ENCODE measurements around the gene FLYWCH1.

Gene FLYWCH1

GRCh38 chr16:2874032-2874911 is 37.5 kb upstream of the FLYWCH1 start:
- H3K9ac ChIP-seq (ENCODE audit: low read depth, low read length, poor library complexity, severe bottlenecking), result no peak overlapping the region
- no peak overlapping the region for H3K4me2 ChIP-seq (ENCODE audit: low read depth, low read length, poor library complexity, severe bottlenecking)
- H3F3A ChIP-seq (ENCODE audit: low read depth), result no peaks in the 10 kb centered on the region
- no peak overlapping the region for H3K4me3 ChIP-seq (ENCODE audit: low read length, poor library complexity, severe bottlenecking)
- H4K20me1 ChIP-seq (ENCODE audit: insufficient read depth, low read length, poor library complexity, severe bottlenecking), result no peaks in the 10 kb centered on the region
- no peaks in the 10 kb centered on the region for H3K36me3 ChIP-seq (ENCODE audit: insufficient read depth, low read length)
- no peaks in the 10 kb centered on the region for H3K9me2 ChIP-seq (replicated peaks; ENCODE audit: low read depth, low read length)
- H3K79me2 ChIP-seq (ENCODE audit: insufficient read depth, low read length), result no peaks in the 10 kb centered on the region
- H3K9me3 ChIP-seq (ENCODE audit: insufficient read depth, low read depth, low read length), result no peaks in the 10 kb centered on the region
- no peaks in the 10 kb centered on the region for H3K27me3 ChIP-seq (ENCODE audit: insufficient read depth, low read length, poor library complexity, severe bottlenecking)
- TF ChIP-seq EZH2phosphoT487 (IDR thresholded peaks at IDR 0.05; ENCODE audit: borderline replicate concordance), result no peak
- TF ChIP-seq CTCF (conservative IDR thresholded peaks at IDR 0.05; ENCODE audit: low read length), result no peak
- H2AFZ ChIP-seq (ENCODE audit: low read length), result no peak overlapping the region
- no peaks in the 10 kb centered on the region for H3K4me1 ChIP-seq (ENCODE audit: insufficient read depth, low read length, poor library complexity, severe bottlenecking)

GRCh38 chr16:2874912-2875362 is 36.8 kb upstream of the FLYWCH1 start:
- Histone ChIP-seq H4K20me1 (ENCODE audit: insufficient read depth, low read length, poor library complexity, severe bottlenecking) (no peaks in the 10 kb centered on the region), H3K9ac (ENCODE audit: low read depth, low read length, poor library complexity, severe bottlenecking) (no peak overlapping the region), H2AFZ (ENCODE audit: low read length) (no peak overlapping the region), H3K9me2 (replicated peaks; ENCODE audit: low read depth, low read length) (no peaks in the 10 kb centered on the region), H3K4me3 (ENCODE audit: low read length, poor library complexity, severe bottlenecking) (no peak overlapping the region), H3K4me2 (ENCODE audit: low read depth, low read length, poor library complexity, severe bottlenecking) (no peak overlapping the region), H3K4me1 (ENCODE audit: insufficient read depth, low read length, poor library complexity, severe bottlenecking) (no peaks in the 10 kb centered on the region), H3F3A (ENCODE audit: low read depth) (no peaks in the 10 kb centered on the region), H3K9me3 (ENCODE audit: insufficient read depth, low read depth, low read length) (no peaks in the 10 kb centered on the region), H3K36me3 (ENCODE audit: insufficient read depth, low read length) (no peaks in the 10 kb centered on the region), H3K27me3 (ENCODE audit: insufficient read depth, low read length, poor library complexity, severe bottlenecking) (no peaks in the 10 kb centered on the region), H3K79me2 (ENCODE audit: insufficient read depth, low read length) (no peaks in the 10 kb centered on the region)
- TF ChIP-seq EZH2phosphoT487 (IDR thresholded peaks at IDR 0.05; ENCODE audit: borderline replicate concordance) (no peak), CTCF (conservative IDR thresholded peaks at IDR 0.05; ENCODE audit: low read length) (peak; percentile 65)

- Histone ChIP-seq H3K4me3 (ENCODE audit: low read length, poor library complexity, severe bottlenecking) (no peak overlapping the region), H3K27me3 (ENCODE audit: insufficient read depth, low read length, poor library complexity, severe bottlenecking) (no peaks in the 10 kb centered on the region), H2AFZ (ENCODE audit: low read length) (no peak overlapping the region), H3K36me3 (ENCODE audit: insufficient read depth, low read length) (no peaks in the 10 kb centered on the region), H3K9me3 (ENCODE audit: insufficient read depth, low read depth, low read length) (no peaks in the 10 kb centered on the region), H3F3A (ENCODE audit: low read depth) (no peaks in the 10 kb centered on the region), H3K9ac (ENCODE audit: low read depth, low read length, poor library complexity, severe bottlenecking) (no peak overlapping the region), H4K20me1 (ENCODE audit: insufficient read depth, low read length, poor library complexity, severe bottlenecking) (no peaks in the 10 kb centered on the region), H3K4me1 (ENCODE audit: insufficient read depth, low read length, poor library complexity, severe bottlenecking) (peaks cover 3% of the 10 kb centered on the region), H3K9me2 (replicated peaks; ENCODE audit: low read depth, low read length) (no peaks in the 10 kb centered on the region), H3K79me2 (ENCODE audit: insufficient read depth, low read length) (peaks cover 4% of the 10 kb centered on the region; the same call in 1 of the 2 replicates), H3K4me2 (ENCODE audit: low read depth, low read length, poor library complexity, severe bottlenecking) (no peak overlapping the region)
- no peak for TF ChIP-seq CTCF (conservative IDR thresholded peaks at IDR 0.05; ENCODE audit: low read length)
Measured at GRCh38 chr16:2879854-2880508, 31.8 kb upstream of the FLYWCH1 start.

Measured in Loucy (cell line).